HG03354 (cell line): ENCODE measurements around the gene MEGF8.

Source experiments
- ATAC-seq: cut with Tn5 transposase; IDR thresholded peaks from one replicate; pipeline ENCODE4 v1.9.1; 2021; ENCODE audit warnings: mild to moderate bottlenecking; ENCODE audit not compliant: unreplicated experiment, poor library complexity, severe bottlenecking

MEGF8 gene

DNA sequence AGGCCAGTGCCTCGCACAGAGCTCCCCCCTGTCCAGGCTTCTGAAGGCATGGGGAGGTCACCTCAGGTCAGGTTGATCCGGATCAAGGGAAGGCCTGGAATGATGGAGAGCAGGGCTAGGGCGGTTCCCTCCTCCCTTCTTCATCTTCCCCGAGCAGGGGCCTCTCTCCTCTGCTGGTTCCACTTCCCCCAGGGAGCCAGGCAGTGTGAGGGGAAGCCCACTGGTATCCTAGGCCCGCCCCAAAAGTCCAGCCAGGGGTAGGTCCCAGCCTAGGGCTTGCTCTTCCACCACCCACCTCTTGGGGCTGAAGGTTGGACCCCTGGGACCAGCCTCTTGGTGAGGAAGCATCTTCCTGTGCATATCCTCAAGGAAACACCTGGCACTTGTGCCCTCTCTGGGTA lies 39.9 kb upstream of the MEGF8 start:
- no peak for ATAC-seq

DNA sequence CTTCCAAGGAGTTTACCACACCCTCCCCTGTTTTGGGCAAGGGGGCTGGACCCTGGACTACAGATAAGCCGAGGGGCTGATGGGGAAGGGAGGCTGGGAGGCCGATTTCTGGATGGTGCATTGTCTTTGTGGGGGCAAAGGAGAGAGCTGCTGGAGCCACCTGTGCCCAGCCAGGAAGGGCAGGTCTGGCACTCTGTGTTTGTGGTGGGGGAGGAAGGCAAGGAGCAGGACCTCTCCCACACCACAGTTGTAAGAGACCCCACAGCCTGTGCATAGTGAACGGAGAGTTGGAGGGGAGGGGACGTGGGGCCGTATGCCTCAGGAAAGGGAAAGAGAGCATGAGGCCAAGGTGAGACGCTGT lies 39.5 kb upstream of the MEGF8 start:
- no peak for ATAC-seq

DNA sequence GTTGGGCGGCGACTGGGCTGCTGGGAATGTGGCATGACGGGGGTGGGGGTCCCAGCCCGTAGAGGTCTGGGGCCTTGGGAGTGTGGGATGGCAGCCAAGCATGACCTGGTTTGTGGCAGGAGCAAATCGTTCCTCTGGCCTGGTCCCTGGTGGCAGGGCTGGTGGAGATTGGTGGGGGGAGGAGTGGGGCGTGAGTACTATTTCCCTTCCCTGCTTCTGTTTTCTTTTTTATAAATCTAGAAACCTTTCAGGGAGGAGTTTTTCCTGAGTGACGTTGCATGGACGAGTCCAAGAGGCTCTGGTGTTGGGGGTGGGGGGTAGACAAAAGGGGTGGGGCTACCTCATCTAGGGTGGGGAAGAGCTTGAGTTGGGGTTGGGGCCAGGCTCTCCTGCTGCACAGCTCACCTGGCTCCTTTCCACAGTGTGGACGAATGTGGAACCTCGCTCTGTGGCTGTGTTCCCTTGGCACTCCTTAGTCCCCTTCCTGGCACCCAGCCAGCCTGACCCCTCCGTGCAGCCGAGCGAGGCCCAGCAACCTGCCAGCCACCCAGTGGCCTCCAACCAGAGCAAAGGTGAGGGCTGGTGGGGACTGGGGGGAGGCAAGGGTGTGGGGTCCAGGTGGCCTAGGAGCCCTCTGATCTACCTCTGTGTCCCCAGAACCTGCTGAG lies 39.0 kb upstream of the MEGF8 start:
- no peak for ATAC-seq

DNA sequence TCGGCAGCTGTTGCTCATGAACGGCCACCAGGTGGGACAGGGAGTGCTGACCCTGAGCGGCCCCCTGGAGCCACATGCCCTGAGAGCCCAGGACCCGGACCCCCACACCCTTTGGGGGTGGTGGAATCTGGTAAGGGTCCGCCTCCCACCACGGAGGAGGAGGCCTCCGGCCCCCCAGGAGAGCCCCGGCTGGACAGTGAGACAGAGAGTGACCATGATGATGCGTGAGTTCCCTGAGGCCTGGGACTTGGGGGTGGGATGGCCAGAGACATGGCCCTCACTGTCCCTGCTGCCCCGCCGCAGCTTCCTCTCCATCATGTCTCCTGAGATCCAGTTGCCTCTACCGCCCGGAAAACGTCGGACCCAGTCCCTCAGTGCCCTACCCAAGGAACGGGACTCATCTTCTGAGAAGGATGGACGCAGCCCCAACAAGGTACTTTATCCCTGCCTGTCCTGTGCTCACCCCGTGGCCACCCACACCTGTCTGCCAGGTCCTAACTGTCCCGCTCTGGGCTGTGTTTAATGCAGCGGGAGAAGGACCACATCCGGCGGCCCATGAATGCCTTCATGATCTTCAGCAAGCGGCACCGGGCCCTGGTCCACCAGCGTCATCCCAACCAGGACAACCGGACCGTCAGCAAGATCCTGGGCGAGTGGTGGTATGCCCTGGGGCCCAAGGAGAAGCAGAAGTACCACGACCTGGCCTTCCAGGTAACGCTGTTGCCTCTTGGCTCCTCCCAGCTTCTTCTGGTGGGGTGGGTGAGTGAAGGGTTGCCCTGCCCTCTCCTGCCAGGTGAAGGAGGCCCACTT lies 38.2 kb upstream of the MEGF8 start:
- no peak for ATAC-seq

DNA sequence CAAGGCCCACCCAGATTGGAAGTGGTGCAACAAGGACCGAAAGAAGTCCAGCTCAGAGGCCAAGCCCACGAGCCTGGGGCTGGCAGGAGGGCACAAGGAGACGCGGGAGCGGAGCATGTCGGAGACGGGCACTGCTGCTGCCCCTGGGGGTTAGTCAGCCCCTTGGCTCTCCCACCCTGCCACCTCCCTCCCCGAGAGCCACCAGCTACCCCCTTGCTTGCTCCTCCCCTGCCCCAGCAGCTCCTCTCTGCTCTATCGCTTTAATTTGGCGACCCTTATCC lies 37.7 kb upstream of the MEGF8 start:
- ATAC-seq = no peak

DNA sequence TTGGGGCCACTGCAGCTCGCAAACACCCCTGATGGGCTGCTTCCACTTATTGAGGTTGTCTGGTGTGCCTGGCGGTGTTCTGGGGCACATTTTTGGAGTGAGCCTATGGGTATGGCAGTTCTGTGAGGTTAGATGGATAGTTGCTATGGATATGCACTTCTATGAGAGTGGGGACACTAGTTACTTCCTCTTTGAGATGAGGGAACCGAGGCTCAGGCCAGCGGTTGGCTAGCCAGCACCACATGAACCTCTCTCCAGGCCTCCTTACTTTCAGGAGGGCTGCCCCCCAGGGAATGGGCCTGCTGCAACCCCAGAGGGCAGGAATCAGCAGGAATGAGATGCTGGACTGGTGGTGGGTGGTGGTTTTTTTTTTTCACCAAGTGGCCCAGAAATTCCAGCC lies 37.0 kb upstream of the MEGF8 start:
- ATAC-seq = no peak

DNA sequence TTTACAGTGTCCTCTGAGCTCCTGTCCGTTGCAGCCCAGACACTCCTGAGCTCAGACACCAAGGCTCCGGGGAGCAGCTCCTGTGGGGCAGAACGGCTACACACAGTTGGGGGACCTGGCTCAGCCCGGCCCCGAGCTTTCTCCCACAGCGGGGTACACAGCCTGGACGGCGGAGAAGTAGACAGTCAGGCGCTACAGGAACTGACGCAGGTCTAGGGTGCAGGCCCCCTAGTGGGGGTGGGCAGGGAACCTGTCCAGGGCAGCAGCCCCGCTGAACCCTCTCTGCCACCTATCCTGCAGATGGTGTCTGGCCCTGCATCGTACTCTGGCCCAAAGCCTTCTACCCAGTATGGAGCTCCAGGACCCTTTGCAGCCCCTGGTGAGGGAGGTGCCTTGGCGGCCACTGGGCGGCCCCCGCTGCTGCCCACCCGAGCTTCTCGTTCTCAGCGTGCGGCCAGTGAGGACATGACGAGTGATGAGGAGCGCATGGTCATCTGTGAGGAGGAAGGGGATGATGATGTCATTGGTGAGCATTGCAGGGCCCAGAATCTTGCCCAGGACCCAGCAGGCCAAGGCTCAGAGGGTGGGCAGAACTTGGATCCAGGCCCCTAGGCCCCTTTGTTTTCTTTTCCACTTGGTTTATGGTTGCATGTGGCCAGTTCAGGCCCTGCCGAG lies 36.4 kb upstream of the MEGF8 start:
- ATAC-seq = no peak

DNA sequence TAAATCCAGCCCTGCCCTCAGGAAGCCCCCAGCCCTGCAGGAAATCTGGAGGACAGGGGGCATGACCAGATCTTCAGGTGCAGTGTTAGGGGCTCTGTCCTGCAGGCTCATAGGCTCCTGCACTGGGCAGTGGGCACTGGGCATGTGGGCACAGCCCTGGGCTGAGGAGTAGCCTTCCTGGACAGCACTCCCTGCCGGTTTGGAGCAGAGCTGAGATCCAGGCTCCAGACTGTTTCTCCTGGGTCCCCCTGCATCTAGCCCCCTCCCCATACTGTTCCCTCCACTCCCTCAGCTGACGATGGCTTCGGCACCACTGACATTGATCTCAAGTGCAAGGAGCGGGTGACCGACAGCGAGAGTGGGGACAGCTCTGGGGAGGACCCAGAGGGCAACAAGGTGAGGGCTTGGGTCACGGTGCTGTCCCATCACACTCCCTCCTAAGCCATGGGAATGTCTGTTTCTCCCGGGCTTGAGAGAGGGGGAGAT lies 35.8 kb upstream of the MEGF8 start:
- ATAC-seq = no peak

DNA sequence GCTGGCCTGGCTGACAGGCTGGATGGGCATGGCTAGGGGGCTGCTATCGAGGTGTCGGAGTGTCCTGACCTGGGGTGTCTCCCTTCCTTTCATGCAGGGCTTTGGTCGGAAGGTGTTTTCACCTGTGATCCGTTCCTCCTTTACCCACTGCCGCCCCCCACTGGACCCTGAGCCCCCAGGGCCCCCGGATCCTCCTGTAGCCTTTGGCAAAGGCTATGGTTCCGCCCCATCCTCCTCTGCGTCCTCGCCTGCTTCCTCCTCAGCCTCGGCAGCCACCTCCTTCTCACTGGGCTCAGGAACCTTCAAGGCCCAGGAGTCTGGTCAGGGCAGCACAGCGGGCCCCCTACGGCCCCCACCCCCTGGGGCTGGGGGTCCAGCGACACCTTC lies 35.3 kb upstream of the MEGF8 start:
- no peak for ATAC-seq

DNA sequence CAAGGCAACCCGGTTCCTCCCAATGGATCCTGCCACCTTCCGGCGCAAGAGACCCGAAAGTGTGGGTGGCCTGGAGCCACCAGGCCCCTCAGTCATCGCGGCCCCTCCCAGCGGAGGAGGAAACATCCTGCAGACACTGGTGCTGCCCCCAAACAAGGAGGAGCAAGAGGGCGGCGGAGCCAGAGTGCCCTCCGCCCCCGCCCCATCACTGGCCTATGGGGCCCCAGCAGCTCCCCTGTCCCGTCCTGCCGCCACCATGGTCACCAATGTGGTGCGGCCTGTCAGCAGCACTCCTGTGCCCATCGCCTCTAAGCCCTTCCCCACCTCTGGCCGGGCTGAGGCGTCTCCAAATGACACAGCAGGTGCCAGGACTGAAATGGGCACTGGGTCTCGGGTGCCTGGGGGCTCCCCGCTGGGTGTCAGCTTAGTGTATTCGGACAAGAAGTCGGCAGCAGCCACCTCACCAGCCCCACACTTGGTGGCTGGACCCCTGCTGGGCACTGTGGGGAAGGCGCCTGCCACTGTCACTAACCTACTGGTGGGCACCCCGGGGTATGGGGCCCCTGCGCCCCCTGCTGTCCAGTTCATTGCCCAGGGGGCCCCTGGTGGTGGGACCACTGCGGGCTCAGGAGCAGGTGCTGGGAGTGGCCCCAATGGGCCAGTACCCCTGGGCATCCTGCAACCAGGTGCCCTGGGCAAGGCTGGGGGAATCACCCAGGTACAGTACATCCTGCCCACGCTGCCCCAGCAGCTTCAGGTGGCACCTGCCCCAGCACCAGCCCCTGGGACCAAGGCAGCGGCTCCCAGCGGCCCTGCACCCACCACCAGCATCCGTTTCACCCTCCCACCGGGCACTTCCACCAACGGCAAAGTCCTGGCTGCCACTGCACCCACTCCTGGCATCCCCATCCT lies 34.7 kb upstream of the MEGF8 start:
- no peak for ATAC-seq

DNA sequence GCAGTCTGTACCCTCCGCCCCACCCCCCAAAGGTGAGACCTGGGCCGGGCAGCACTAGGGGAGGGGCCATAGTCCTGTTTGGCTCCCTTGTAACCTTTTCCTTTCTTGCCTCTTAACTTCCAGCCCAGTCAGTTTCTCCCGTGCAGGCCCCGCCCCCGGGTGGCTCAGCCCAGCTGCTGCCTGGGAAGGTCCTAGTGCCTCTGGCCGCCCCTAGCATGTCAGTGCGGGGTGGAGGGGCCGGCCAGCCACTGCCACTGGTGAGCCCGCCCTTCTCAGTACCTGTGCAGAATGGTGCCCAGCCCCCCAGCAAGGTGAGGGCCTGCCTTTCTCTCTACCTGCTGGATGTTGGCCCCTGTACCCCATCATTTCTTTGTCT lies 34.0 kb upstream of the MEGF8 start:
- no peak for ATAC-seq

DNA sequence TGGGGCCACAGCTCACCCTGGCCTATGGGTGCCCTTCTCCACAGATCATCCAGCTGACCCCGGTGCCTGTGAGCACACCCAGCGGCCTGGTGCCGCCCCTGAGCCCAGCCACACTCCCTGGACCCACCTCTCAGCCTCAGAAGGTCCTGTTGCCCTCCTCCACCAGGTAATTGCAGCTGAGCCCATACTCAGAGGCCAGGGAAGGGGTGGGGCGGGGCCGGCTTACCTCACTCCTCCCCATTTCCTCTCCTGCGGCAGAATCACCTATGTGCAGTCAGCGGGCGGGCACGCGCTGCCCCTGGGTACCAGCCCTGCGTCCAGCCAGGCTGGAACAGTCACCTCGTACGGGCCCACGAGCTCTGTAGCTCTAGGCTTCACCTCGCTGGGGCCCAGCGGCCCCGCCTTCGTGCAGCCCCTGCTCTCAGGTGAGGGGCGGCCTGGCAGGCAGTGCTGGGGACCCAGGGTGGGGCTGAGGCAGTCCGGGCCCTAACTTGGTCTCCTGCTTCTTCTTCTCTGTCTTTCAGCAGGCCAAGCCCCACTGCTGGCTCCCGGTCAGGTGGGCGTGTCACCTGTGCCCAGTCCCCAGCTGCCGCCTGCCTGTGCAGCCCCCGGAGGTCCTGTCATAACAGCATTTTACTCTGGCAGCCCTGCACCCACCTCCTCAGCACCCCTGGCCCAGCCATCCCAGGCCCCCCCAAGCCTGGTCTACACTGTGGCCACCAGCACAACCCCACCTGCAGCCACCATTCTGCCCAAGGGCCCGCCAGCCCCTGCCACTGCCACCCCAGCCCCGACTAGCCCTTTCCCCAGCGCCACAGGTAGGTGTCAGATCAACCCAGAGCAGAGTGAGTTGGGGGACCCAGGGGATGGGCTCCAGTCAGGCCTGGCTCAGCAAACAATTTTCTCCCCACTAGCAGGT lies 33.1 kb upstream of the MEGF8 start:
- no peak for ATAC-seq

DNA sequence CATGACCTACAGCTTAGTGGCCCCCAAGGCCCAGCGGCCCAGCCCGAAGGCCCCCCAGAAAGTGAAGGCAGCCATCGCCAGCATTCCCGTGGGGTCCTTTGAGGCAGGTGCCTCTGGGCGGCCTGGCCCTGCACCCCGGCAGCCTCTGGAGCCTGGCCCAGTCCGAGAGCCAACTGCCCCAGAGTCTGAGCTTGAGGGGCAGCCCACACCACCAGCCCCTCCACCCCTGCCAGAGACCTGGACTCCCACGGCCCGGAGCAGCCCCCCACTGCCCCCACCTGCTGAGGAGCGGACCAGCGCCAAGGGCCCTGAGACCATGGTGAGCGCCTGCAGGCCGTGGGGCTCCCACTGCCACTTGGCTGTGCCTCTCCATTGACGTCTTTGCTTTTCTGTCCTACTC lies 32.5 kb upstream of the MEGF8 start:
- ATAC-seq = no peak

DNA sequence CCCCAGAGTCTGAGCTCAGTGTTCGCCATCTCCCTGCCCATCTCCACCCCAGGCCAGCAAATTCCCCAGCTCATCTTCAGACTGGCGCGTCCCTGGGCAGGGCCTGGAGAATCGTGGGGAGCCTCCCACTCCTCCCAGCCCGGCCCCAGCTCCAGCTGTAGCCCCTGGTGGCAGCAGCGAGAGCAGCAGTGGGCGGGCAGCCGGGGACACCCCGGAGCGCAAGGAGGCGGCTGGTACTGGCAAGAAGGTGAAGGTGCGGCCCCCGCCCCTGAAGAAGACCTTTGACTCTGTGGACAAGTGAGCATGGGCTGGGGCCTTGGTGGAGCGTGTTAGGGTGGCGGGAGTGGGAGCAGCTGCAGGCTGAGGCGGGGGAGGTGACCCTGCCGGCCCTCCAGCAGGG lies 31.9 kb upstream of the MEGF8 start:
- ATAC-seq = no peak

DNA sequence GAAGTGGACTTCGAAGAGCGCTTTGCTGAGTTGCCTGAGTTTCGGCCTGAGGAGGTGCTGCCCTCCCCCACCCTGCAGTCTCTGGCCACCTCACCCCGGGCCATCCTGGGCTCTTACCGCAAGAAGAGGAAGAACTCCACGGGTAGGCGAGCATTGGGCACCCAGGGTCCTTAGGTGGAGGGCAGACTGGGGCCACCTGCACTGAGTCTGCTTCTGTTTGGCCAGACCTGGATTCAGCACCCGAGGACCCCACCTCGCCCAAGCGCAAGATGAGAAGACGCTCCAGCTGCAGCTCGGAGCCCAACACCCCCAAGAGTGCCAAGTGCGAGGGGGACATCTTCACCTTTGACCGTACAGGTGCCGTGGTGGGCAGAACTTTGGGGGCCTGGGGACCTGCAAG lies 31.5 kb upstream of the MEGF8 start:
- no peak for ATAC-seq

DNA sequence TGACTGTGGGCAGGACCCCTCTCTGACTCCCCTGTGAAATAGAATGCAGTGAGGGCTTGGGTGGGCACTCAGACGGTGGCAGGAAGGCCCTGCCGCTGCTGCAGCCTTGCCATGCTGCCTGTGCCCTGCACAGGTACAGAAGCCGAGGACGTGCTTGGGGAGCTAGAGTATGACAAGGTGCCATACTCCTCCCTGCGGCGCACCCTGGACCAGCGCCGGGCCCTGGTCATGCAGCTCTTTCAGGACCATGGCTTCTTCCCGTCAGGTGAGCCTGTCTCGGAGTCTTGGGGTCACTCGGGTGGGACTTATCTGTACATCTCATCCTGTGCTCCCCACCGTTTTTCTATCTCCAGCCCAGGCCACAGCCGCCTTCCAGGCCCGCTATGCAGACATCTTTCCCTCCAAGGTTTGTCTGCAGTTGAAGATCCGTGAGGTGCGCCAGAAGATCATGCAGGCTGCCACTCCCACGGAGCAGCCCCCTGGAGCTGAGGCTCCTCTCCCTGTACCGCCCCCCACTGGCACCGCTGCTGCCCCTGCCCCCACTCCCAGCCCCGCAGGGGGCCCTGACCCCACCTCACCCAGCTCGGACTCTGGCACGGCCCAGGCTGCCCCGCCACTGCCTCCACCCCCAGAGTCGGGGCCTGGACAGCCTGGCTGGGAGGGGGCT lies 30.8 kb upstream of the MEGF8 start:
- no peak for ATAC-seq

DNA sequence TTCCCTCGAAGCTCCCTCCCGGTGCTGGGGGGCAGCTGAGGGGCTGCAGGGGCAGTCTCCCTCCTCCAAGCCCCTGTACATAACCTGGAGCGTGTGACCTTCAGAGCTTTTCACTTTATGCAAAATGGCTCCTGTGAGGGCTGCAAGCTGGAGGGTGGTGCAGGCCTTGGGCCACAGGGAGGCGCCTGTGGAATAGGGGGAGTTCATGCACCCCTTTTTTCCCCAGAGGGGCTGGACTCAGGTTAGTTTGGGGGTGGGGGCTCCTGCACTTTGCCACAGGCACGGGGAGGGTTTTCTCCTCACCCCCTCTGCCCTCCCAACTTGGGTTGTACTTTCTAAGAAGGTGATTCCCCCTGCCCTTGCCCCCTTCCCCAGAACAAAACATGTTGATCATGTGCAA lies 30.1 kb upstream of the MEGF8 start:
- ATAC-seq = no peak

DNA sequence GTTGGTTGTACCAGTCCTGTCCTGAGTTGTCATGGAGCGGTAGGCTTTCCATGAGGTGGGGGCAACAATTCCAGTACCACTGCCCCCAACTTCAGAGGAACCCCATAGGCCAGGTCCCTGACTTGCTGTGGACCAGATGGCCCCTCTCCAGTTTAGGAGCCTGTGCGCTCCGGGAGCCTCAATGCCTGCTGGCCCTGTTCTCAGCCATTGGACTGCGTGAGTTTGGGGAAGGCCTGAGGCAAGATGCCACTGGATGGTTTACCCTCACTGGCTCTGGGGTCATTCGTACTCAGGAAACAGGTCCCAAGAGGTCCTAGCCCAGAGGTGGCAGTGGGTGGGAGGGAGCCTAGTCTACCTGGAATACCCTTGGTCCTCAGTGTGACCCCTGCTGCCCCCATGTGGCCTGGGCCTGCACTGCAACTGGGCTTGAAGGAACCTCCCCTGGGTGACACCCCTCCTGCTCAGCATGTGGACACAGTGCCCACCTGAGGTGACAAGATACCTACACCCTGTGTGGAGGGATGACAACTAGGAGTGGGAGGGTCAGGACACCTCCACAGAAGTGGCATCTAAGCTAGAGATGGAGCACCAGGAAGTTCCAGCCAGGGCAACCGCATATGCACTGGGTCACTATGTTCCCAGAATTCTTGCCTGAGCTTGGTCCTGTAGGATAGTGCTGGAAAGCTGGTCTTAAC lies 29.5 kb upstream of the MEGF8 start:
- peak; percentile 51 for ATAC-seq
